Breast epithelium (tissue), 3 donors: ENCODE measurements around the gene HMGXB3.

Experiments
- CTCF ChIP-seq, 3 donors: fragments of 450-650 bp; IDR thresholded peaks; one replicate each; pipeline ENCODE4 v1.5.1; 2016 to 2017; ENCODE audit warnings: antibody characterized with exemption in 3 of 3, mild to moderate bottlenecking in 3 of 3, moderate library complexity in 3 of 3
- POLR2A ChIP-seq: fragments of 450-650 bp; IDR thresholded peaks from one replicate; pipeline ENCODE4 v1.6.1; 2016; ENCODE audit warnings: antibody characterized with exemption, mild to moderate bottlenecking, moderate library complexity
- POLR2AphosphoS5 ChIP-seq, 3 donors: sonication (generic); formaldehyde crosslinking; IDR thresholded peaks; one replicate each; pipeline ENCODE4 v1.6.1; 2017; ENCODE audit warnings: antibody characterized with exemption in 3 of 3

- TF ChIP-seq CTCF (IDR thresholded peaks at IDR 0.05), result no peak
- no peak for TF ChIP-seq POLR2A
- no peak for TF ChIP-seq POLR2AphosphoS5 (IDR thresholded peaks at IDR 0.05)
Observed at GRCh38 chr5:150054569-150054968, 54.0 kb downstream of the HMGXB3 start.
